GM18517 (cell line): Measurements from ENCODE around the gene OSMR.

Source experiments
- ATAC-seq: cut with Tn5 transposase; IDR thresholded peaks from one replicate; pipeline ENCODE4 v1.9.1; 2021; ENCODE audit warnings: mild to moderate bottlenecking, moderate library complexity; ENCODE audit not compliant: unreplicated experiment

The OSMR gene

DNA sequence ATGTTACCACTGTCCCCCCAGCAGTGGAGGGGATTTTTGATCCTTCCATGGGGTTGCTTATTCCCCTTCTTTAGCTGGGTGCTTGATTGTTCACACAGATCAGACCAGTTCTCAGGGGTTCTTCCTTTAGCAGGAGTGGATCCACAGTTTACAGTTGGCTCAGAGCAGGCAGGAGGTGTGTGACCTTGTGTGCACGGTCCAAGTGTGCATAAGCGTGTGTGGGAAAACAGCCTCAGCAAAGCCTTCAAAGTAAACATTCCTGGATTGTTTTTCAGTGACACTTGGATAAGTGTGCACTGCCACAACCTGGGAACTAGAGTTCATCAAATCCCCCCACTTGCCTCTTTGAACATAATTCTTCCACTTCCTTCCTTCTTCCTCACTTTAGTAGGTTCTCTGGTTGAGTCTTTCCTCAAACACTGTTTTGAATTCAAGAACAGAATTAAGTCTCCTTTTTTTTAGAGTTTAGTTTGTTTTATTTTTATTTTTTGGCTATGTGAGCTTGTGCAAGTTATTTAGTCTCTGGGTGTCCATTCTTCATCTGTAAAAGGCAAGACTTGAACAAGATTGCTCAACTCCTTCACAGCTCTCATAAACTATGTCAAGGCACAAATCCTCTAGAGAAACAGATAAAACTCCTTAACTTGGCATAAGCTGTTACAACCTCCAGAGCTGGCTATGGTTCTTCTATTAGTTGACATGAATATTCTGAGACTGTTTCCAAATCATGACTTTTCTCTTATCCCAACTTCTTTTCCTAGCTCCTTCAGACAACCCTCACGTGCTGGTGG, 78.0 kb downstream of the OSMR start:
- ATAC-seq, result no peak

GRCh38 chr5:38925154-38925925, 79.5 kb downstream of the OSMR start:
- ATAC-seq, result no peak

GRCh38 chr5:38926121-38926520, 80.3 kb downstream of the OSMR start:
- ATAC-seq, result no peak

DNA sequence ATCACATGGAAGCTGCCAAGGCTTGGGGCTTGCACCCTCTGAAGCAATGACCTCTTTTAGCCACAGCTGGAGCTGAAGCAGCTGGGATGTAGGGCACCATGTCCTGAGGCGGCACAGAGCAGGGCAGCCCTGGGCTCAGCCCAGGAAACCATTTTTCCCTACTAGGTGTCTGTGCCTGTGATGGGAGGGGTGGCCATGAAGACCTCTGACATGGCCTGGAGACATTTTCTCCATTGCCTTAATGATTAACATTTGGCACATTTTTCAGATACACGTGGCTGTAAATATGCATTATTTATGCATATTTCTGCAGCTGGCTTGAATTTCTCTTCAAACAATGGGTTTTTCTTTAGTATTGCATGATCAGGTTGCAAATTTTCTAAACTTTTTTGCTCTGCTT, 81.7 kb downstream of the OSMR start:
- no peak for ATAC-seq

GRCh38 chr5:38929838-38930237, 84.0 kb downstream of the OSMR start:
- no peak for ATAC-seq

DNA sequence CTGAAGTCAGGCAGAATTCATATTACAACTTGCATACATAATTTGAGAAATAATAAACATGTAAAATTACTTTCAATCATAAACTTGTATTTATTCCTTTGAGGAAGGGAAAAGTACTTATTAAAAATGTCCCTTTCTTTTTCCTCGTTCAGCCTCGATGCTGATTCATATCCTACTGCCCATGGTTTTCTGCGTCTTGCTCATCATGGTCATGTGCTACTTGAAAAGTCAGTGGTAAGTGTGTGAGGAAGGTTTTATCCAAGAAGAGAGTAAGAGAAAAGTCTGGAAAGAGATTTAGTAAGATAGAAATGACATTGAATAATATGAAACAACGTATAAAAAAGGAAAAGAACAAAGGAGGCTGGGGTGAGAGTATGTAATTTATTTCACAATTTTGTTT, 85.9 kb downstream of the OSMR start:
- ATAC-seq, result no peak

GRCh38 chr5:38932854-38933408, 87.1 kb downstream of the OSMR start:
- no peak for ATAC-seq

DNA sequence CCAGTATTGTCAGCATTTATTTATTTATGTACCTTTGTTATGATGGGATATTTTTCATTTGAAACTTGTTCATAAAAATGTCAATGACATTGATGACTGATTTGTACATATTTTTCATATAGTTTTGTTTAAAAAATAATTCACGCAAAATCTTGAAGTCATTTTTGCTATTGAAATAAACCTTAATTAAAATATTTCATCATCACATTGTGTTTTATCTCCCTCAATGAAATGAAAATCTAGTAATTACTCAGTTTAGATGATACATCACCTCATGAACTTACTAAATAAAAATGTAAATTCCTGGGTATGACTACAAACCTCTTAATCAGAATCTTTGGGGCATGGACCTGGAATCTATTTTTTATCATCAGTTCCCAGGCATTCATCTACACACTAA, 89.6 kb downstream of the OSMR start:
- ATAC-seq, result no peak

DNA sequence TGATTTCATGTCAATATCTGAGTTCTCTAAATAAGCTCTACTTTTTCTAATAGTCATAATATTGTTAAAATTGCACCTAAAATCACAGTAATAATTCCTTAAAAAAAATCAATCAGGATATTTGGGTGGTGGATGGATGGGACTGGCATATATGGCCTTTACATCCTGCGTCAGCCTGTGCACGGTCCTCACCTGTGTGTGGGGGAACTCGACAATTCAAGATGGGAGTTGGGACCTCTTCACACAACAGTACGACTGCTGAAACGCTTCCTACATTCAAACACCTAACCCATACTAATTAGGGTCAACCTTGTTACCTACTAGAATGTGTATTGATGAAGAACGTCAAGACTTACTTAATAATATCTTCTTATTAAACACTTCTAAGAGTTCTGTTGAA, 90.5 kb downstream of the OSMR start:
- ATAC-seq, result no peak

GRCh38 chr5:38938424-38938823, 92.6 kb downstream of the OSMR start:
- ATAC-seq, result no peak

DNA sequence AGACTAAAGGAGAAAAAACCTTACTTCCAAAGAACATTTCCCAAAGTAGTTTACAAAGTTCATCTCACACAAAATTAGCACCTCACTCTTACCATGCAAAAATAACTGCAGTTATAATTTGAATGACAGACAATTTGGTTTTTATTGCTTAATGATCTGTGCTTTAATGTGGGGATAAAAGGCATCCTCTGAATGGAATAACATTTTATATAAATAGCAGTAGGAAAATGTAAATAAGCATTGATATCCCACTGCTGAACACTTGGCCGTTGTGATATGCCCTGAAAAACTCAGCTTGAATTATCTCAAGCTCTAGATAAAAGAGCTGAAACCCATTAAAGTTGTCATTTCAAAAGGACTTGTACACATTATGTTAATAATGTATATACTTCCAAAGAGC, 93.2 kb downstream of the OSMR start:
- ATAC-seq, result no peak

- ATAC-seq, result no peak
Measured at GRCh38 chr5:38940230-38940858, 94.5 kb downstream of the OSMR start.

DNA sequence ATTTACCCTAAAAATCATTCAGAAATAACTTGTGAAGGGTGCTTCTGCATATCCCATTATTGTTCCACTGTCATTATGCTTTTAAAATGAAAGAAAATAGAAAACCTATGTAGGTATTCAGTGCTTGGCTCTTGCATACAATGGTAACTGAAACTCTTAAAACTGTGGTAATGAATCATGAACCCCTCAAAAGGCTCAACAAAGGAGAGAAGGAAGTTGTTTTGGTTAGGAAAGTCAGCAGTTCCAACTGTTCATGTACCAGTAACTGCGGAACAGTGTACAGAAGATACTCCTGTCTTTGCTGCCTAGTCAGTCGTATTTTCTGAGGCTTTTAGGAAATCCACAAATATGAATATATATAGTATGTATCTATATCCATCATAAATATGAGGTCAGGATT, 96.1 kb downstream of the OSMR start:
- ATAC-seq, result no peak

DNA sequence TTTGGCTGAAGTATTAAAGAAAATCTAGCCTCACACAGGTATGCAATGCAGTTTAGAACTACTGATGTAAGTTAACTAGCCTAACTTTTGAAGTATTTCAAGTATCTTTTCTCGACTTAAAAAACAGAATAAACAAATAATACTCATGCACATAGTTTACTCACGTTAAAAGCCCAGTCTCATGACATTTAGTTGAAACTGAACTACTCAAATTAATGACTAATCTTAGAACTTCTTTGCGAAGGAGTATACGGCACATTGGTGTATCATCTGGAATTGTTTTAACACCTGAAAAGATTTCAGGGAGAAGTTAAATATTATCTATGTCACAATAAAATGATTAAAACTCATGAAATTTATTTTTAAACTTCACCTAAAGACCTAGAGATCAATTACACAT, 98.5 kb downstream of the OSMR start:
- no peak for ATAC-seq

DNA sequence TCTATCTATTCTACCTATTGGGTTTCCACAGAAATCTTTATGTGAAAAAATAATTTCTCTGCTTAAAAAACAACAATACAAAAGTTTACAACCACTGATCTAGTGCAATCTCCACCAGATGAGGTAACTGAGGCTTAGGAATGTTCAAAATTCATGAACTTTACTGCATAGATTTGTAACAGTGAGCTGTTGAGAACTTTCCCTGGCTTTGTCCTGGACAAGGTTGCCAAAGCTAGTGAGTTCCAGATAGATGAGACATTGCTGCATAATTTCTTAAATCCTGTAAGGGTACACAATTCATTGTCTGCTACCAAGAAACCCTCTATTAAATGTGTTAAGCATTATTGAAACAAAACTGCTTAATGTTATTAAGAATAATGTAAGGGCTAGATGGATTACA, 102.7 kb downstream of the OSMR start:
- no peak for ATAC-seq

- ATAC-seq, result no peak
Measured at GRCh38 chr5:38953426-38954012, 107.7 kb downstream of the OSMR start.

GRCh38 chr5:38961691-38962090, 115.9 kb downstream of the OSMR start:
- no peak for ATAC-seq

DNA sequence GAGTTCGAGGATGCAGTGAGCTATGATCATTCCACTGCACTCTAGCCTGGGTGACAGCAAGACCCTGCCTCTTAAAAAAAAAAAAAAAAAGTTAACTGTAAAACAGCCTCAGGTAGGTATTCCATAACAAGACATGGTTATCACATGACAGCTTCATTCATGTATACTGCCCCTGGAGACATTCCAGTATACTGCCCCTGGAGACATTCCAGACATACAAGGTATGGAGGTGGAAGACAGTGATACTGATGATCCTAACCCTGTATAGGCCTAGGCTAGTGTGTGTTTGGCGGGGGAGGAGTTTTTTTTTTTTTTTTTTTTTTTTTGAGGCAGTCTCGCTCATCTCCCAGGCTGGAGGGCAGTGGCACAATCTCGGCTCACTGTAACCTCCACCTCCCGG, 122.9 kb downstream of the OSMR start:
- no peak for ATAC-seq

GRCh38 chr5:38978036-38978435, 132.2 kb downstream of the OSMR start:
- ATAC-seq, result no peak

DNA sequence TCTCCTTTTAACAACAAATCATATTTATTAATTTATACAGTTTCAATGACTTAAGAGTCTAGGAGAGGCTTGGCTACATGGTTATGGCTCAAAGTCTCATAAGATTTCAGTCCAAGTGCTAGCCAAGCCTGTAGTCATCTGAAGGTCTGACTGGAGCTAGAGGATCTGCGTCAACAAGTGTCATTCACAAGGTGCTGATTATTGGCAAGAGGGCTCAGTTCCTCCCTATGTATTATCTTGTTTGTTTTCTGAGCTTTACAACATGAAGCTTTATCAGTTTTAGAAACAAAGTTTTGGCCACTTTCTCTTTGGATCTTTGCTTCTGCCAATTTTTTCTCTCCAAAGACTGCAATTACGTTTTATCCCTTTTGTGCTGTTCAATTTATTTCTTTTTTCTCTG, 133.7 kb downstream of the OSMR start:
- no peak for ATAC-seq
